Muscle layer of colon (tissue), 2 donors: Measurements from ENCODE around the gene NAIF1.
"Not testable (repeated sequence)": the region's sequence is repeated elsewhere in the genome, so short reads cannot be mapped to it uniquely, and the experiment has no call there.

Experiments used
- H3K27ac ChIP-seq: one replicate; pipeline ENCODE4 v1.7.0; 2013; ENCODE audit warnings: low read depth, mild to moderate bottlenecking, low read length, moderate library complexity
- H3K27me3 ChIP-seq, 2 donors: one replicate each; pipeline ENCODE4 v1.7.0; 2013; ENCODE audit warnings: low read length in 2 of 2, mild to moderate bottlenecking in 2 of 2; ENCODE audit not compliant: insufficient read depth in 2 of 2, control insufficient read depth in 1 of 2
- H3K36me3 ChIP-seq: one replicate; pipeline ENCODE4 v1.7.0; 2013; ENCODE audit warnings: mild to moderate bottlenecking, low read length; ENCODE audit not compliant: insufficient read depth
- H3K4me1 ChIP-seq: one replicate; pipeline ENCODE4 v1.7.0; 2013; ENCODE audit warnings: mild to moderate bottlenecking, low read length; ENCODE audit not compliant: insufficient read depth
- H3K4me3 ChIP-seq, 2 donors: one replicate each; pipeline ENCODE4 v1.7.0; 2013; ENCODE audit warnings: low read length in 2 of 2, low read depth in 1 of 2, mild to moderate bottlenecking in 1 of 2, moderate library complexity in 1 of 2
- H3K9ac ChIP-seq: one replicate; pipeline ENCODE4 v1.7.0; 2013; ENCODE audit warnings: low read length
- H3K9me3 ChIP-seq: one replicate; pipeline ENCODE4 v1.7.0; 2013; ENCODE audit warnings: mild to moderate bottlenecking, low read length
- donor health status: abdominal sarcoma.
- donor health status: Adenocarcinoma of cecum.

NAIF1 gene

GRCh38 chr9:128026773-128027541, 40.2 kb downstream of the NAIF1 start:
- H3K9me3 ChIP-seq = no peaks in the 10 kb centered on the region
- H3K4me1 ChIP-seq = no peaks in the 10 kb centered on the region
- H3K27me3 ChIP-seq = no peaks in the 10 kb centered on the region
- H3K36me3 ChIP-seq = no peaks in the 10 kb centered on the region
- no peak overlapping the region for H3K9ac ChIP-seq
- no peak overlapping the region for H3K27ac ChIP-seq
- no peak overlapping the region for H3K4me3 ChIP-seq

DNA sequence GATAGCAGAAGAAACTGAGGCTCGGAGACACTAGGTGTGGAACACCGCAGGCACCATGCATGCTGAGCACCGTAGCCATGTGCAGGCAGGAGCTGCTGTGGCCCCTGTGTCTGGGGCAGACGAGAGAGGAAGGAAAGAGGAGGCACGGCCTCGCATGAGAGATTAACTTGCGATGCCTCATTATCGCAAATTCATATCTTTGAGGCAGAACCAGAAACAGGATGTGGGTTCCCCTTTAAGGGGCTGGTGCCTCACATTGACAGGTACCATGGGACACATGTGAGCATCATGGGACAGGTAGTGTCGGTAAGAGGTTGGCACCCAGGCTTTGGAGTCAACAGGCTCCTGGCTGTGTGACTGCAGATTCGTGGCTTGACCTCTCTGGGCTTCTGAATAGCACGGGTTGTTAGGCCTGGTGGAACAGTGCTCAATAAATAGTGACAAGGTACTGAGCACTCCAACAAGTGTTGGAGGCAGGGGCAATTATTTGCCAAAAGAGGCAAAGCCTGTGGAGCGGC, 40.8 kb downstream of the NAIF1 start:
- H3K27ac ChIP-seq = no peak overlapping the region
- H3K9ac ChIP-seq = no peak overlapping the region
- no peak overlapping the region for H3K4me3 ChIP-seq
- no peaks in the 10 kb centered on the region for H3K9me3 ChIP-seq
- H3K36me3 ChIP-seq = no peaks in the 10 kb centered on the region
- no peaks in the 10 kb centered on the region for H3K27me3 ChIP-seq
- H3K4me1 ChIP-seq = no peaks in the 10 kb centered on the region

GRCh38 chr9:128025736-128026135, 41.4 kb downstream of the NAIF1 start:
- no peaks in the 10 kb centered on the region for H3K36me3 ChIP-seq
- H3K9ac ChIP-seq = no peak overlapping the region
- no peaks in the 10 kb centered on the region for H3K4me1 ChIP-seq
- no peaks in the 10 kb centered on the region for H3K27me3 ChIP-seq
- H3K9me3 ChIP-seq = no peaks in the 10 kb centered on the region
- no peak overlapping the region for H3K27ac ChIP-seq
- no peak overlapping the region for H3K4me3 ChIP-seq

DNA sequence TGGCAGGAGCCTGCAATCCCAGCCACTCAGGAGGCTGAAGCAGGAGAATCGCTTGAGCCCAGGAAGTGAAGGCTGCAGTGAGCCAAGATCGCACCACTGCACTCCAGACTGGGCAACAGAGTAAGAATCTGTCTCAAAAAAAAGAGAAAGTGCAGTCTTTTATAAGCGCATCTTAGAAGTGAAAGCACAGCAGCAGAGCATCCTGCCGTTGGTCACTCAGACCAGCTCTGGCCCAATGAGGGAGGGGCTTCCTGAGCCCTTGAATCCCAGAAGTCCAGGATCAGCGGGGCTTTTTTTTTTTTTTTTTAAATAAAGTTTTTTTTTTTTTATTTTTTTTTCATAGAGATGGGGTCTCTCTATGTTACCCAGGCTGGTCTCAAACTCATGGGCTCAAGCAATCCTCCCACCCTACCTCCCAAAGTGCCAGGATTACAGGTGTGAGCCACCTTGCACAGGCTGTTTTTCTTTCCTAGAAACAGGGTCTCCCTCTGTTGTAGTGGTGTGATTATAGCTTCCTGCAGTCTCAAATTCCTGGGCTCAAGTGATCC, 42.3 kb downstream of the NAIF1 start:
- Histone ChIP-seq H3K36me3 (no peaks in the 10 kb centered on the region), H3K9ac (no peak overlapping the region), H3K9me3 (no peaks in the 10 kb centered on the region), H3K27me3 (no peaks in the 10 kb centered on the region), H3K4me1 (no peaks in the 10 kb centered on the region), H3K27ac (no peak overlapping the region), H3K4me3 (no peak overlapping the region)

- not testable (repeated sequence) for H3K27me3 ChIP-seq, H3K9me3 ChIP-seq, H3K9ac ChIP-seq, H3K4me3 ChIP-seq, H3K4me1 ChIP-seq, H3K27ac ChIP-seq, H3K36me3 ChIP-seq
These were observed 43.4 kb downstream of the NAIF1 start for GRCh38 chr9:128023671-128024070.

- no peak overlapping the region for H3K9ac ChIP-seq
- no peaks in the 10 kb centered on the region for H3K4me1 ChIP-seq
- no peaks in the 10 kb centered on the region for H3K27me3 ChIP-seq
- no peak overlapping the region for H3K27ac ChIP-seq
- H3K4me3 ChIP-seq = no peak overlapping the region
- no peaks in the 10 kb centered on the region for H3K9me3 ChIP-seq
- no peaks in the 10 kb centered on the region for H3K36me3 ChIP-seq
These were observed 44.2 kb downstream of the NAIF1 start for GRCh38 chr9:128022886-128023285.

DNA sequence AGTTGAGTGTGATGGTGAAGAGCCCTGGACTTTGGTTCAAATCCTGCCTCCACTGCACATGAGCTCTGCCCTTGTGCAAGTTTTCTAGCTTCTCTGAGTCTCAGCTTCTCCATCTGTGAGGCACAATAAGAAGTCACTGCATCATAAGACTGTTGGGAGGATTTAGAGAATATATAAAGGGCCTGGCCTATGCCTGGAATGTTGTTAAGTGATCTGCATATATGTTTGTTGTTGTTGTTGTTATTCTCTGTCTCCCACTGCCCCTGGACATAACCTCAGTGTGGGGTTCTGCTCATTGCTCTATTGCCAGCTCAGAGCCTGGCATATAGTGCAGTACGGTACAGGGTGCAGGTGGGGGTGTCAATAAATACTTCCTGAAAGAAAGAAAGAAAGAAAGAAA, 46.0 kb downstream of the NAIF1 start:
- no peak overlapping the region for H3K9ac ChIP-seq
- H3K27me3 ChIP-seq = no peaks in the 10 kb centered on the region
- no peaks in the 10 kb centered on the region for H3K9me3 ChIP-seq
- no peak overlapping the region for H3K4me3 ChIP-seq
- no peaks in the 10 kb centered on the region for H3K4me1 ChIP-seq
- H3K27ac ChIP-seq = no peak overlapping the region
- H3K36me3 ChIP-seq = no peaks in the 10 kb centered on the region

- Histone ChIP-seq H3K36me3 (no peaks in the 10 kb centered on the region), H3K4me1 (no peaks in the 10 kb centered on the region), H3K9me3 (no peaks in the 10 kb centered on the region), H3K4me3 (no peak overlapping the region), H3K9ac (no peak overlapping the region), H3K27ac (no peak overlapping the region), H3K27me3 (no peaks in the 10 kb centered on the region)
These were observed 46.4 kb downstream of the NAIF1 start for GRCh38 chr9:128020692-128021091.

DNA sequence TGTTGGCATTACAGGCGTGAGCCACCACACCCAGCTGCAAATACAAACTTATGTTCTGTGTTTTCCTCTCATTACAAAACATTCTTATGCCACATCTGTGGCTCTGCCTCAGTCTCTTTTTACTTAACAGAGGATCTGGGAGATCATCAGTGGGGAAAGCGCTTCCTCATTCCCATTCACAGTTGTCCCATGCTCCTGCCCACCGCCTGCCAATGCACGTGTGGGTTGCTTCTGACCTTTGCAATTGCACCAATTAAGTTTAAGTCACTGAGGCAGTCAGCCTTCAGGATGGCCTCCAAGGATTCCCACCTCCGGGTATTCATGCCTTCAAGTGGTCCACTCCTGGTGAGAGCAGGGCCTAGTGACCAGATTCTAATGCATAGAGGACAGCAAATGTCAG, 51.4 kb downstream of the NAIF1 start:
- Histone ChIP-seq H3K9me3 (no peaks in the 10 kb centered on the region), H3K4me1 (no peaks in the 10 kb centered on the region), H3K27me3 (no peaks in the 10 kb centered on the region), H3K4me3 (no peak overlapping the region), H3K36me3 (no peaks in the 10 kb centered on the region), H3K9ac (no peak overlapping the region), H3K27ac (no peak overlapping the region)
